22Rv1 (cell line): Measurements from ENCODE around the gene GBF1.

Experiments
- ZFX ChIP-seq: fragments of 450-650 bp; IDR thresholded peaks from 2 replicates; pipeline ENCODE4 v1.6.1; 2017; ENCODE audit warnings: antibody characterized with exemption, borderline replicate concordance
- TF ChIP-seq, protein P1 (sequence below): fragments of 450-650 bp; IDR thresholded peaks from 2 replicates; pipeline ENCODE4 v1.5.1; 2017; ENCODE audit warnings: mild to moderate bottlenecking

DNA sequence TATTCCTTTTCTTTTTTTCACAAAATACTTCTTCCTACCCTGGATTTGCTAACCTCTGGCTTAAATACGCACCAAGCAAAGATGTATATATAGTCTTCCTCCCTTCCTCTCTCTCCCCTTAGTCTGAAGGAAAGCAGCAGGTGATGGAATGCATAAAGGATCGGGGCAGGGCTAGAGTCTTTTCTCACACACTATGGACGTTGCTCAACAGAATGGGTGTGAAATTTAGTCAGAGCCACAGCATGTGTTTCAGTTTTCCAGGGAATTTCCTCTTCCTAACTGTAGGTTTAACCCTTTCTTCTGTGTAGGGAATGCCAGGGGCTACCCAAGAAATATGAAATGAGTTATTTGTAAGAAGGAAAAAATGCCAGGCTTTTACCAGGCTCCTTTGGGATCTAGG is 78.7 kb downstream of the GBF1 start:
- TF ChIP-seq, protein P1, sequence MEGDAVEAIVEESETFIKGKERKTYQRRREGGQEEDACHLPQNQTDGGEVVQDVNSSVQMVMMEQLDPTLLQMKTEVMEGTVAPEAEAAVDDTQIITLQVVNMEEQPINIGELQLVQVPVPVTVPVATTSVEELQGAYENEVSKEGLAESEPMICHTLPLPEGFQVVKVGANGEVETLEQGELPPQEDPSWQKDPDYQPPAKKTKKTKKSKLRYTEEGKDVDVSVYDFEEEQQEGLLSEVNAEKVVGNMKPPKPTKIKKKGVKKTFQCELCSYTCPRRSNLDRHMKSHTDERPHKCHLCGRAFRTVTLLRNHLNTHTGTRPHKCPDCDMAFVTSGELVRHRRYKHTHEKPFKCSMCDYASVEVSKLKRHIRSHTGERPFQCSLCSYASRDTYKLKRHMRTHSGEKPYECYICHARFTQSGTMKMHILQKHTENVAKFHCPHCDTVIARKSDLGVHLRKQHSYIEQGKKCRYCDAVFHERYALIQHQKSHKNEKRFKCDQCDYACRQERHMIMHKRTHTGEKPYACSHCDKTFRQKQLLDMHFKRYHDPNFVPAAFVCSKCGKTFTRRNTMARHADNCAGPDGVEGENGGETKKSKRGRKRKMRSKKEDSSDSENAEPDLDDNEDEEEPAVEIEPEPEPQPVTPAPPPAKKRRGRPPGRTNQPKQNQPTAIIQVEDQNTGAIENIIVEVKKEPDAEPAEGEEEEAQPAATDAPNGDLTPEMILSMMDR: no peak
- TF ChIP-seq ZFX: no peak
